Fibroblast of lung (primary cell): Measurements from ENCODE around the gene MMP19.

Experiments
- EZH2 ChIP-seq: IDR thresholded peaks from 2 replicates; pipeline ENCODE4 v1.5.1; 2012; ENCODE audit warnings: low read length, control low read depth, mild to moderate bottlenecking; ENCODE audit errors: missing control alignments
- TF ChIP-seq, protein P1 (sequence below), 2 donors: IDR thresholded peaks in 1 of 2; conservative IDR thresholded peaks in 1 of 2; 1 replicate in 1 of 2; 2 replicates in 1 of 2; pipeline ENCODE4 v1.5.1; 2011 to 2012; ENCODE audit warnings: low read length in 2 of 2, control low read depth in 1 of 2, inconsistent platforms in 1 of 2, low read depth in 1 of 2, mild to moderate bottlenecking in 1 of 2

DNA sequence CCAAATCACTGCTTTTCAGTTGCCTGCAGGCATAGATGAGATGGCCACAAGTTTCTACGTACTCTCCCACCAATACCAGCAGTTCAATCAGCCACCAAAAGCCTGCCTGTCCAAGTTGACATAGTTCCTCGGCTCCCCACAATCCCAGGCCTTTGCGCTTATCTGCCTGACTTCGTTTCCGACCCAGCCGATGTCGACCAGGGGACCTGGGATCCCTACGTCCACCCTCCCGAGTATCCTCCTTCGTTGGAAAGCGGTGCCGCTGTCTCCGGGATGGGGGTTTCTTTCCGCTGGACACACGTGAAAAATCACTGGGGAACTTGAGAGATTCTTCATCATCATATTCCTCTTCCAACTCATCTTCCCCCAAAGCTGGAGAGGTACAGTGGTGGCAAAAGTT, 14.9 kb downstream of the MMP19 start:
- TF ChIP-seq, protein P1, sequence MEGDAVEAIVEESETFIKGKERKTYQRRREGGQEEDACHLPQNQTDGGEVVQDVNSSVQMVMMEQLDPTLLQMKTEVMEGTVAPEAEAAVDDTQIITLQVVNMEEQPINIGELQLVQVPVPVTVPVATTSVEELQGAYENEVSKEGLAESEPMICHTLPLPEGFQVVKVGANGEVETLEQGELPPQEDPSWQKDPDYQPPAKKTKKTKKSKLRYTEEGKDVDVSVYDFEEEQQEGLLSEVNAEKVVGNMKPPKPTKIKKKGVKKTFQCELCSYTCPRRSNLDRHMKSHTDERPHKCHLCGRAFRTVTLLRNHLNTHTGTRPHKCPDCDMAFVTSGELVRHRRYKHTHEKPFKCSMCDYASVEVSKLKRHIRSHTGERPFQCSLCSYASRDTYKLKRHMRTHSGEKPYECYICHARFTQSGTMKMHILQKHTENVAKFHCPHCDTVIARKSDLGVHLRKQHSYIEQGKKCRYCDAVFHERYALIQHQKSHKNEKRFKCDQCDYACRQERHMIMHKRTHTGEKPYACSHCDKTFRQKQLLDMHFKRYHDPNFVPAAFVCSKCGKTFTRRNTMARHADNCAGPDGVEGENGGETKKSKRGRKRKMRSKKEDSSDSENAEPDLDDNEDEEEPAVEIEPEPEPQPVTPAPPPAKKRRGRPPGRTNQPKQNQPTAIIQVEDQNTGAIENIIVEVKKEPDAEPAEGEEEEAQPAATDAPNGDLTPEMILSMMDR (conservative IDR thresholded peaks at IDR 0.05 in 1 of 2, IDR thresholded peaks at IDR 0.05 in 1 of 2; ENCODE audit: low read depth in 1 of 2, low read length in 2 of 2), result no peak
- TF ChIP-seq EZH2, result no peak
